Stimulated activated CD4-positive, alpha-beta T cell treated with anti-CD3 and anti-CD28 coated beads, Interleukin-4, amount 100 ng/mL, for 24 hours (primary cell): ENCODE measurements around the gene KCNH1.

Experiments used
- DNase-seq: peaks from one replicate; pipeline ENCODE4 v3.0.0-alpha.2; 2020

The KCNH1 gene

GRCh38 chr1:210706246-210706645 is 427.7 kb downstream of the KCNH1 start:
- DNase-seq = no peak

GRCh38 chr1:210705086-210705485 is 428.9 kb downstream of the KCNH1 start:
- DNase-seq = no peak

- DNase-seq = no peak
Measured at GRCh38 chr1:210703593-210703992, 430.4 kb downstream of the KCNH1 start.

- DNase-seq = no peak
Measured at GRCh38 chr1:210702506-210702905, 431.4 kb downstream of the KCNH1 start.

GRCh38 chr1:210700511-210700910 is 433.4 kb downstream of the KCNH1 start:
- no peak for DNase-seq

GRCh38 chr1:210700083-210700482 is 433.9 kb downstream of the KCNH1 start:
- no peak for DNase-seq

GRCh38 chr1:210698661-210699060 is 435.3 kb downstream of the KCNH1 start:
- no peak for DNase-seq

GRCh38 chr1:210697185-210697584 is 436.8 kb downstream of the KCNH1 start:
- DNase-seq = no peak

- no peak for DNase-seq
Measured at GRCh38 chr1:210696709-210697108, 437.2 kb downstream of the KCNH1 start.

- no peak for DNase-seq
Measured at GRCh38 chr1:210695026-210695425, 438.9 kb downstream of the KCNH1 start.

- DNase-seq = no peak
Measured at GRCh38 chr1:210692796-210693195, 441.2 kb downstream of the KCNH1 start.

GRCh38 chr1:210691039-210691610 is 442.8 kb downstream of the KCNH1 start:
- DNase-seq = no peak

GRCh38 chr1:210690236-210690635 is 443.7 kb downstream of the KCNH1 start:
- no peak for DNase-seq

GRCh38 chr1:210689826-210690225 is 444.1 kb downstream of the KCNH1 start:
- DNase-seq = no peak

- no peak for DNase-seq
Measured at GRCh38 chr1:210688512-210689234, 445.3 kb downstream of the KCNH1 start.

- no peak for DNase-seq
Measured at GRCh38 chr1:210687582-210688279, 446.2 kb downstream of the KCNH1 start.

GRCh38 chr1:210686841-210687240 is 447.1 kb downstream of the KCNH1 start:
- no peak for DNase-seq

- no peak for DNase-seq
Measured at GRCh38 chr1:210685295-210685650, 448.7 kb downstream of the KCNH1 start.

- DNase-seq = no peak
Measured at GRCh38 chr1:210684466-210685294, 449.3 kb downstream of the KCNH1 start.

- no peak for DNase-seq
Measured at GRCh38 chr1:210683403-210684047, 450.4 kb downstream of the KCNH1 start.

- no peak for DNase-seq
Measured at GRCh38 chr1:210681158-210681557, 452.8 kb downstream of the KCNH1 start.

- no peak for DNase-seq
Measured at GRCh38 chr1:210678306-210678705, 455.6 kb downstream of the KCNH1 start.

GRCh38 chr1:210677533-210677932 is 456.4 kb downstream of the KCNH1 start:
- no peak for DNase-seq
